Measurements from ENCODE around the gene FARS2.
"Not testable (repeated sequence)": the region's sequence is repeated elsewhere in the genome, so short reads cannot be mapped to it uniquely, and the experiment has no call there.

FARS2 gene

GRCh38 chr6:5785249-5785648, 523.9 kb downstream of the FARS2 start:
- H3K4me2 ChIP-seq (ENCODE audit: low read length) = no peak overlapping the region
- H3K36me3 ChIP-seq (replicated peaks; ENCODE audit: low read depth, low read length) = no peaks in the 10 kb centered on the region
- H2AFZ ChIP-seq (ENCODE audit: low read depth, low read length) = no peak overlapping the region
- H3K4me1 ChIP-seq (ENCODE audit: low read length) = peaks cover 4% of the 10 kb centered on the region; the same call in 1 of the 2 replicates
- no peaks in the 10 kb centered on the region for H3K79me2 ChIP-seq (ENCODE audit: low read length)
- TF ChIP-seq CTCF (IDR thresholded peaks at IDR 0.05; ENCODE audit: low read depth, low read length) (no peak), EZH2phosphoT487 (IDR thresholded peaks at IDR 0.05; ENCODE audit: low read depth) (no peak)
- H3K9ac ChIP-seq (ENCODE audit: low read length) = no peak overlapping the region
- no peaks in the 10 kb centered on the region for H3K27me3 ChIP-seq (ENCODE audit: low read depth, low read length)
- no peaks in the 10 kb centered on the region for H3K9me3 ChIP-seq (ENCODE audit: insufficient read depth, low read length)
- no peak overlapping the region for H3K27ac ChIP-seq (ENCODE audit: low read length)
- H4K20me1 ChIP-seq (ENCODE audit: insufficient read depth, low read length) = no peaks in the 10 kb centered on the region
- no peak overlapping the region for H3K4me3 ChIP-seq (ENCODE audit: low read length)

GRCh38 chr6:5786321-5786968, 525.1 kb downstream of the FARS2 start:
- no peaks in the 10 kb centered on the region for H3K79me2 ChIP-seq (ENCODE audit: low read length)
- H3K36me3 ChIP-seq (replicated peaks; ENCODE audit: low read depth, low read length) = no peaks in the 10 kb centered on the region
- no peak overlapping the region for H3K4me3 ChIP-seq (ENCODE audit: low read length)
- no peak overlapping the region for H3K27ac ChIP-seq (ENCODE audit: low read length)
- no peak for TF ChIP-seq CTCF (IDR thresholded peaks at IDR 0.05; ENCODE audit: low read depth, low read length)
- TF ChIP-seq EZH2phosphoT487 (IDR thresholded peaks at IDR 0.05; ENCODE audit: low read depth) = no peak
- H3K9me3 ChIP-seq (ENCODE audit: insufficient read depth, low read length) = no peaks in the 10 kb centered on the region
- no peak overlapping the region for H3K9ac ChIP-seq (ENCODE audit: low read length)
- H3K27me3 ChIP-seq (ENCODE audit: low read depth, low read length) = no peaks in the 10 kb centered on the region
- no peaks in the 10 kb centered on the region for H4K20me1 ChIP-seq (ENCODE audit: insufficient read depth, low read length)
- H3K4me1 ChIP-seq (ENCODE audit: low read length) = peaks cover 4% of the 10 kb centered on the region; the same call in 1 of the 2 replicates
- H3K4me2 ChIP-seq (ENCODE audit: low read length) = no peak overlapping the region
- H2AFZ ChIP-seq (ENCODE audit: low read depth, low read length) = no peak overlapping the region

- no peak overlapping the region for H3K9ac ChIP-seq (ENCODE audit: low read length)
- H3K4me2 ChIP-seq (ENCODE audit: low read length) = no peak overlapping the region; the same call in 1 of the 2 replicates
- H3K36me3 ChIP-seq (replicated peaks; ENCODE audit: low read depth, low read length) = no peaks in the 10 kb centered on the region
- H3K79me2 ChIP-seq (ENCODE audit: low read length) = no peaks in the 10 kb centered on the region
- peaks cover 4% of the 10 kb centered on the region; the same call in 1 of the 2 replicates for H3K4me1 ChIP-seq (ENCODE audit: low read length)
- H3K4me3 ChIP-seq (ENCODE audit: low read length) = no peak overlapping the region
- H4K20me1 ChIP-seq (ENCODE audit: insufficient read depth, low read length) = no peaks in the 10 kb centered on the region
- H3K9me3 ChIP-seq (ENCODE audit: insufficient read depth, low read length) = no peaks in the 10 kb centered on the region
- H3K27ac ChIP-seq (ENCODE audit: low read length) = no peak overlapping the region
- no peak overlapping the region for H2AFZ ChIP-seq (ENCODE audit: low read depth, low read length)
- H3K27me3 ChIP-seq (ENCODE audit: low read depth, low read length) = no peaks in the 10 kb centered on the region
- TF ChIP-seq EZH2phosphoT487 (IDR thresholded peaks at IDR 0.05; ENCODE audit: low read depth) = no peak
Observed at GRCh38 chr6:5786969-5787720, 525.8 kb downstream of the FARS2 start.

- H3K4me1 ChIP-seq (ENCODE audit: low read length); H4K20me1 ChIP-seq (ENCODE audit: insufficient read depth, low read length); H3K27me3 ChIP-seq (ENCODE audit: low read depth, low read length); H3K4me3 ChIP-seq (ENCODE audit: low read length); H3K9ac ChIP-seq (ENCODE audit: low read length); H3K36me3 ChIP-seq (replicated peaks; ENCODE audit: low read depth, low read length); H3K79me2 ChIP-seq (ENCODE audit: low read length); H2AFZ ChIP-seq (ENCODE audit: low read depth, low read length); H3K4me2 ChIP-seq (ENCODE audit: low read length); H3K9me3 ChIP-seq (ENCODE audit: insufficient read depth, low read length); H3K27ac ChIP-seq (ENCODE audit: low read length): not testable (repeated sequence)
Observed at GRCh38 chr6:5789426-5789825, 528.1 kb downstream of the FARS2 start.

- H3K4me2 ChIP-seq (ENCODE audit: low read length); H3K79me2 ChIP-seq (ENCODE audit: low read length); H3K36me3 ChIP-seq (replicated peaks; ENCODE audit: low read depth, low read length); H4K20me1 ChIP-seq (ENCODE audit: insufficient read depth, low read length); H3K27me3 ChIP-seq (ENCODE audit: low read depth, low read length); H3K9me3 ChIP-seq (ENCODE audit: insufficient read depth, low read length); H3K4me1 ChIP-seq (ENCODE audit: low read length); H3K27ac ChIP-seq (ENCODE audit: low read length); H3K9ac ChIP-seq (ENCODE audit: low read length); H2AFZ ChIP-seq (ENCODE audit: low read depth, low read length); H3K4me3 ChIP-seq (ENCODE audit: low read length): not testable (repeated sequence)
Observed at GRCh38 chr6:5796555-5796954, 535.2 kb downstream of the FARS2 start.

- not testable (repeated sequence) for H2AFZ ChIP-seq (ENCODE audit: low read depth, low read length); H3K4me1 ChIP-seq (ENCODE audit: low read length); H3K79me2 ChIP-seq (ENCODE audit: low read length); H3K9me3 ChIP-seq (ENCODE audit: insufficient read depth, low read length); H3K4me2 ChIP-seq (ENCODE audit: low read length); H3K9ac ChIP-seq (ENCODE audit: low read length); H3K36me3 ChIP-seq (replicated peaks; ENCODE audit: low read depth, low read length); H3K27ac ChIP-seq (ENCODE audit: low read length); H4K20me1 ChIP-seq (ENCODE audit: insufficient read depth, low read length); H3K4me3 ChIP-seq (ENCODE audit: low read length); H3K27me3 ChIP-seq (ENCODE audit: low read depth, low read length)
Observed at GRCh38 chr6:5806406-5806805, 545.1 kb downstream of the FARS2 start.

Data from OCI-LY3 (cell line).